Pancreas (tissue), 10 donors: ENCODE results near the gene KLHL5. TPM values are rescaled to one million over a fixed set of nuclear protein-coding genes. Genes with fewer than 3 reads are reported as not detected.
A peak's percentile ranks its signal among the peaks of the same experiment; 100 is the strongest.

Source experiments
- ATAC-seq, 4 donors: fragments of 200-7000 bp; cut with Tn5 transposase; one replicate each; pipeline versions ENCODE4 v1.8.0 to v1.9.1; 2020; ENCODE audit warnings: mild to moderate bottlenecking in 4 of 4, moderate library complexity in 4 of 4
- DNase-seq, 6 donors: peaks; one replicate each; pipeline ENCODE4 v3.0.0-alpha.2; 2020
- FAIRE-seq: peaks from 2 replicates; lab custom pipeline; 2012; peaks lifted over from hg19 to GRCh38; lab: Jason Lieb, UNC
- H3K27ac ChIP-seq, 4 donors: fragments of 200-600 bp; sonication (generic); 1 replicate in 3 of 4; 2 replicates in 1 of 4; pipeline versions ENCODE4 v1.5.0 to v1.8.0; 2020
- H3K27me3 ChIP-seq, 4 donors: fragments of 200-600 bp; one replicate each; pipeline ENCODE4 v1.8.0; 2021
- H3K36me3 ChIP-seq, 3 donors: fragments of 200-600 bp; sonication (generic) in 1 of 3; one replicate each; pipeline versions ENCODE4 v1.5.0 to v1.8.0; 2020 to 2021
- H3K4me1 ChIP-seq, 3 donors: fragments of 200-600 bp; one replicate each; pipeline ENCODE4 v1.8.0; 2021
- H3K4me3 ChIP-seq, 4 donors: fragments of 200-600 bp; sonication (generic) in 2 of 4; one replicate each; pipeline versions ENCODE4 v1.5.0 to v1.8.0; 2020 to 2021
- H3K9me3 ChIP-seq, 4 donors: fragments of 200-600 bp; one replicate each; pipeline ENCODE4 v1.8.0; 2021
- WGBS, 2 donors: extraction: QIAGEN DNeasy Blood & Tissue Kit; methylation state at CpG; one replicate each; pipeline ENCODE4 v1.1.7; 2013; 5-methylcytosine and 5-hydroxymethylcytosine counted together
- intact Hi-C, 3 donors: fragments of 100-400 bp; cut with DNase I; formaldehyde crosslinking; loops; one replicate each; pipeline versions ENCODE4 v1.11.1 to v1.14.2; 2022
- polyA plus RNA-seq, 2 donors: library from polyadenylated mRNA; stranded (reverse); fragments of 200-250 nt; gene quantifications; one replicate each; pipeline ENCODE4 v1.2.3, GENCODE V29; 2013
- total RNA-seq, 6 donors: library from RNA; stranded (reverse); fragmentation: NEBNext Ultra II Directional in 4 of 6; extraction: Animal tissue kit (Norgen Biotek cat#: 25700) in 4 of 6; gene quantifications; one replicate each; pipeline versions ENCODE4 v1.2.1 to v1.2.4, GENCODE V29; 2021 to 2023
- TF ChIP-seq, protein P1 (sequence below), 4 donors: fragments of 200-600 bp; sonication (generic) in 3 of 4; IDR thresholded peaks; one replicate each; pipeline versions ENCODE4 v1.5.0 to v1.8.0; 2021; ENCODE audit warnings: antibody characterized with exemption in 4 of 4
- donor health status: healthy with polysubstance abuse.
- donor health status: DM: no; HTN: no; CAD: no; lungs with moderate emphysema.
- donor health status: DM: no; HTN: no; CAD: no.
- donor health status: control.
- donor health status: control.
- donor health status: Bipolar disorder and iron deficiency.
- donor health status: DM: yes; HTN: yes; CAD: no.
- donor health status: DM: no; HTN: no; CAD: no.
- donor health status: DM: no; HTN: no; CAD: no.
- donor health status: DM: yes; HTN: yes; CAD: no.

The KLHL5 gene
- total and polyA plus RNA-seq, 8 donors: 5.3 to 34.6 (median 9.3) TPM

DNA sequence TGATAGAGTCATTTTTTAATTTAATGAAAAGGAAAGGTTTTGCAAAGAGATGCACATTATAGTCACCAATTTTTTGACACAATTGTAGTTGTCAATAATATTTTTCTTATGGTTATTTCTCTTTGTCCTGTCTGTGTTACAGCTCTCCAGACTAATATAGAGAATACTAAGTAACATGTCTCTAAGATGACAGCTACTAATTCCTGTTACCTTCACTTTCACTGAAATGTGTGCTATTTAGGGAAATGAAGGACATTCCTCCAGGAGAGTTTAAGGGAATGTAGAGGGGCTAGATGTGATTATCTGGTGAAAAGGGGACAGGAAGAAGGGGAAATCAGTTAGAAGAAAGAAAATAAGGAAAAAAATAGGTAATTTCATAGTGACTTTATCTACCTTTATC lies 1.4 kb downstream of the KLHL5 start:
- Histone ChIP-seq H3K9me3 (no peaks in the 10 kb centered on the region), H3K4me1 (peaks cover 0 to 5% (median 3%) of the 10 kb centered on the region in 3 donors), H3K4me3 (no peak overlapping the region), H3K27me3 (no peaks in the 10 kb centered on the region), H3K36me3 (no peaks in the 10 kb centered on the region), H3K27ac (no peak overlapping the region)
- DNase-seq (no peak), ATAC-seq (no peak), FAIRE-seq (peak; percentile 56)
- TF ChIP-seq, protein P1, sequence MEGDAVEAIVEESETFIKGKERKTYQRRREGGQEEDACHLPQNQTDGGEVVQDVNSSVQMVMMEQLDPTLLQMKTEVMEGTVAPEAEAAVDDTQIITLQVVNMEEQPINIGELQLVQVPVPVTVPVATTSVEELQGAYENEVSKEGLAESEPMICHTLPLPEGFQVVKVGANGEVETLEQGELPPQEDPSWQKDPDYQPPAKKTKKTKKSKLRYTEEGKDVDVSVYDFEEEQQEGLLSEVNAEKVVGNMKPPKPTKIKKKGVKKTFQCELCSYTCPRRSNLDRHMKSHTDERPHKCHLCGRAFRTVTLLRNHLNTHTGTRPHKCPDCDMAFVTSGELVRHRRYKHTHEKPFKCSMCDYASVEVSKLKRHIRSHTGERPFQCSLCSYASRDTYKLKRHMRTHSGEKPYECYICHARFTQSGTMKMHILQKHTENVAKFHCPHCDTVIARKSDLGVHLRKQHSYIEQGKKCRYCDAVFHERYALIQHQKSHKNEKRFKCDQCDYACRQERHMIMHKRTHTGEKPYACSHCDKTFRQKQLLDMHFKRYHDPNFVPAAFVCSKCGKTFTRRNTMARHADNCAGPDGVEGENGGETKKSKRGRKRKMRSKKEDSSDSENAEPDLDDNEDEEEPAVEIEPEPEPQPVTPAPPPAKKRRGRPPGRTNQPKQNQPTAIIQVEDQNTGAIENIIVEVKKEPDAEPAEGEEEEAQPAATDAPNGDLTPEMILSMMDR (IDR thresholded peaks at IDR 0.05): no peak
- intact Hi-C loops: no loop called here

DNA sequence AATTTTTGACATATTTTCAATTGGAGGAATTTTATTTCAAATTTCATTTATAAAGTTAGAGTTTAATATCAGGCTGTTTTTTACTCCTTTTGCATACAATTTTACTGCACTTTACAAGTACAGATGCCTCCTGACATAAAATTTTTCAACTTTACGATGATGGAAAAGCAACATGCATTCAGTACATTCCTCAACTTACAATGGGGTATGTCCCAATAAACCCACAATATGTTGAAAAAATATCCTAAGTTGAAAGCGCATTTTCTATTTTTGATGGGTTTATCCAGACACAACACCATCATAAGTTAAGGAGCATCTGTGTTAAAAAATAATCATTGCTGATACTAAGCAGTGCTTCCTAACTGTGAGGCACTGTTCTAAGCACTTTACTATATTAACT lies 4.3 kb downstream of the KLHL5 start:
- 97 to 98% methylated on average over 2 of the region's 2 CpGs for WGBS, 2 donors
- intact Hi-C loops: no loop called here

DNA sequence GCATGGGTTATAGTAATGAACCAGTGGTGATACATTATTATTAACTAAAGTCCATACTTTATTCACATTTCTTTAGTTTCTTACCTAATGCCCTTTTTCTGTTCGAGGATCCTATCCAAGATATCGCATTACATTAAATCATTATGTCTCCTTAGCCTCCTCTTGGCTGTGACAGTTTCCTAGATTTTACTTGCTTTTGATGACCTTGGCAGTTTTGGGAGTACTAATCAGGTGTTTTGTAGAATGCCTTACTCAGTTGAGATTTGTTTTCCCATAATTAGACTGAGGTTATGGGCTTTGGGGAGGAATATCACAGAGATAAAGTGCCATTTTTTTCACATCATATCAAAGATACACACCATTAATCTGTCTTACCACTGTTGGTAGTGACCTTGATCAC lies 5.0 kb downstream of the KLHL5 start:
- no peak overlapping the region for H3K4me3 ChIP-seq
- no peak for ATAC-seq
- DNase-seq: no peak
- H3K9me3 ChIP-seq: no peaks in the 10 kb centered on the region
- H3K27me3 ChIP-seq: no peaks in the 10 kb centered on the region
- no peak overlapping the region for H3K27ac ChIP-seq
- TF ChIP-seq, protein P1 (IDR thresholded peaks at IDR 0.05): no peak
- 57 to 71% methylated on average over 2 of the region's 2 CpGs for WGBS, 2 donors
- peaks cover 0 to 3% (median 0%) of the 10 kb centered on the region in 3 donors for H3K4me1 ChIP-seq
- no peaks in the 10 kb centered on the region for H3K36me3 ChIP-seq
- intact Hi-C loops: no loop called here
- no peak for FAIRE-seq

More for the DNA sequence above, 4.3 kb downstream of the KLHL5 start:
- ATAC-seq (no peak), DNase-seq (no peak), FAIRE-seq (no peak)
- Histone ChIP-seq H3K36me3 (no peaks in the 10 kb centered on the region), H3K9me3 (no peaks in the 10 kb centered on the region), H3K4me3 (no peak overlapping the region), H3K27ac (no peak overlapping the region), H3K4me1 (peaks cover 0 to 4% (median 3%) of the 10 kb centered on the region in 3 donors), H3K27me3 (no peaks in the 10 kb centered on the region)
- TF ChIP-seq, protein P1 (IDR thresholded peaks at IDR 0.05): no peak

DNA sequence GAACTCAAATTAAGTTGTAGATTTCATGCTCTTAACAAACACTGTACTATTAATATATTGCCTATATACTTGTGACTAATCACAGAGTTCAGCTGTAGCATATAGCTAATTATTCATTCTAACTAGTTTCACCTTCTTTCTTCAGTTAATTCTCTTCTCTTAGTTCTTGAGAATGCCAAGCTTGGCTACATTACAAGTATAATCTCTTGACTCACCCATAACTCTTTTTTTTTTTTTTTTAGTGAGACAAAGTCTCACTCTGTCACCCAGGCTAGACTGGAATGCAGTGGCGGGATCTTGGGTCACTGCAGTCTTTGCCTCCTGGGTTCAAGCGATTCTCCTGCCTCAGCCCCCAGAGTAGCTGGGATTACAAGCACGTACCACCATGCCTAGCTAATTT lies 5.4 kb downstream of the KLHL5 start:
- WGBS, 2 donors: 85 to 92% methylated on average over 3 of the region's 3 CpGs
- TF ChIP-seq, protein P1 (IDR thresholded peaks at IDR 0.05): no peak
- FAIRE-seq: no peak
- intact Hi-C loops: no loop called here
- ATAC-seq: no peak
- H3K27ac ChIP-seq: no peak overlapping the region
- no peaks in the 10 kb centered on the region for H3K27me3 ChIP-seq
- H3K9me3 ChIP-seq: no peaks in the 10 kb centered on the region
- H3K4me1 ChIP-seq: peaks cover 0 to 3% (median 0%) of the 10 kb centered on the region in 3 donors
- H3K4me3 ChIP-seq: no peak overlapping the region
- DNase-seq: no peak
- no peaks in the 10 kb centered on the region for H3K36me3 ChIP-seq

DNA sequence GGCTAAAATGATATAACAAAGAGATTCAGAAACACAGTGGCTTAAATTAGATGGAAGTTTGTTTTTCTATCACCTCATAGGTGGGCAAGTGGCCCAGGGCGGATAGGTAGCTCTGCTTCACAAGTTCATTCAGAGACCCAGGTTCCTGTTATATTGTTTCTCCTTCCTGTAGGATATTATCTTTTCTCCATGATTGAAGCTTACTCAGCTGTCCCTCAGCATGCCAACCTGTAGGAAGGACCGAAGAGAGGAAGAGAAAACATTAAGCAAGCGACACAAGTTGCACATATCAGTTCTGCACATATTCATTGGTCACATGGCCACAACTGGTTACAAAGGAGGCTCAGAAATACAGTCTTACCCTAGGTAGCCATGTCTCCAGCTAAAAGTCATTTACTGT lies 6.9 kb downstream of the KLHL5 start:
- Histone ChIP-seq H3K9me3 (no peaks in the 10 kb centered on the region), H3K36me3 (no peaks in the 10 kb centered on the region), H3K4me1 (peaks cover 0 to 3% (median 0%) of the 10 kb centered on the region in 3 donors), H3K4me3 (no peak overlapping the region), H3K27me3 (no peaks in the 10 kb centered on the region), H3K27ac (no peak overlapping the region)
- intact Hi-C loops: no loop called here
- TF ChIP-seq, protein P1 (IDR thresholded peaks at IDR 0.05): no peak
- FAIRE-seq (no peak), ATAC-seq (no peak), DNase-seq (no peak)
- 90 to 93% methylated on average over 3 of the region's 3 CpGs for WGBS, 2 donors
